ENCODE data around the gene ATP6AP1. TPM values are rescaled to one million over a fixed set of nuclear protein-coding genes. Genes with fewer than 3 reads are reported as not detected.
A peak's percentile ranks its signal among the peaks of the same experiment; 100 is the strongest.

Gene ATP6AP1
- total RNA-seq, 2 donors from 2014 or later, result 50.3 to 77.7 TPM

DNA sequence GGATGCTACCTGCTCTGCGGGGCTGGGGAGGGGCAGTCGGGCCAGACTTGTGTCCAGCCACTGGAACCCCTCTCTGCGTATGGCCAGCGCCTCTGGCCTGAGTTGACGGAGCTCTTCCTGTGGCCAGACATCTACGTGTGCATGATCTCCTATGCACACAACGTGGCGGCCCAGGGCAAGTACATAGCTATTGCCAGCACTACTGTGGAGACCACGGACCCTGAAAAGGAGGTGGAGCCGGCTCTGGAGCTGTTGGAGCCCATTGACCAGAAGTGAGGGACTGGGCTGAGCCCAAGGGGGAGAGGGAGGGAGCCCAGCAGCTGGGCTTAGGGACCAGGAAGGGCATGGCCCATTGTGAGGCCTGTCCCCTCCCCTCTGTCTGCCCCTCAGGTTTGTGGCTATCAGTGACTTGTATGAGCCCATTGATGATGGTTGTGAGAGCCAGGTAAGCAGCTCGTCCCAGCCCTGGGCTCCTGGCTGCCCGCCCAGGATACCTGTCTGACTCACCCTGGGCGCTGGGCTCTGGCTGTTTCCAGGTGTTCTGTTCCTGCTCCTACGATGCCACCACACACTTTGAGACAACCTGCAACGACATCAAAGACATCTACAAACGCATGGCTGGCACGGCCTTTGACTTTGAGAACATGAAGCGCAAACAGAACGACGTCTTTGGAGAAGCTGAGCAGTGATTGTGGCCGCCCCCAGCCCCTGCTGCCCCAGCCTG, 13.7 kb downstream of the ATP6AP1 start:
- Histone ChIP-seq H3K4me1 (peaks cover 0 to 26% of the 10 kb centered on the region in 2 donors), H3K36me3 (peaks cover 31% of the 10 kb centered on the region), H3K27ac (no peak overlapping the region)

DNA sequence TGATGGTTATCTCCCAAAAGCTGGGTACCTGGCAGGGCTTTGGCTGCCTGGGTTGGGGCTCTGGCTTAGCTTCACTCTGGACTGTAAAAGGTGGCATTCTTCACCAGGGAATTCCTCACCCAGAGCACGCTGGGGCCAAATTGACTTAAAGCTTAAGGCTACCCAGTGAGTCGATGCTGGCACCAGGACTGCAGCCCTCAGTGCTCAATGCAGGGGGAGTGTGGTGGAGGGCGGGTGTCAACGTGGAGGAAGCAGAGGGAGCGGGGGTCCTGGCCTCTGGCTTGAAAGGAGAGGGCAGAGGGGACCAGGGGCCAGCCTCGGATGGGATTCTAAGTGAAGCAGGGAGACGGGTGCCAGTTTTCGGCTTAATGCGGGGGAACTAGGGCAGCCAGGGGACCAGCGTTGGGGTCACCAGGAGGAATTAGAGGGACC, 15.0 kb downstream of the ATP6AP1 start:
- TF ChIP-seq, protein P1, sequence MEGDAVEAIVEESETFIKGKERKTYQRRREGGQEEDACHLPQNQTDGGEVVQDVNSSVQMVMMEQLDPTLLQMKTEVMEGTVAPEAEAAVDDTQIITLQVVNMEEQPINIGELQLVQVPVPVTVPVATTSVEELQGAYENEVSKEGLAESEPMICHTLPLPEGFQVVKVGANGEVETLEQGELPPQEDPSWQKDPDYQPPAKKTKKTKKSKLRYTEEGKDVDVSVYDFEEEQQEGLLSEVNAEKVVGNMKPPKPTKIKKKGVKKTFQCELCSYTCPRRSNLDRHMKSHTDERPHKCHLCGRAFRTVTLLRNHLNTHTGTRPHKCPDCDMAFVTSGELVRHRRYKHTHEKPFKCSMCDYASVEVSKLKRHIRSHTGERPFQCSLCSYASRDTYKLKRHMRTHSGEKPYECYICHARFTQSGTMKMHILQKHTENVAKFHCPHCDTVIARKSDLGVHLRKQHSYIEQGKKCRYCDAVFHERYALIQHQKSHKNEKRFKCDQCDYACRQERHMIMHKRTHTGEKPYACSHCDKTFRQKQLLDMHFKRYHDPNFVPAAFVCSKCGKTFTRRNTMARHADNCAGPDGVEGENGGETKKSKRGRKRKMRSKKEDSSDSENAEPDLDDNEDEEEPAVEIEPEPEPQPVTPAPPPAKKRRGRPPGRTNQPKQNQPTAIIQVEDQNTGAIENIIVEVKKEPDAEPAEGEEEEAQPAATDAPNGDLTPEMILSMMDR (IDR thresholded peaks at IDR 0.05), result no peak
- Histone ChIP-seq H3K4me3 (peak overlapping the region; percentile 24 to 49), H3K27ac (peak overlapping the region; percentile 89 to 91), H3K27me3 (no peaks in the 10 kb centered on the region), H3K9me3 (no peaks in the 10 kb centered on the region), H3K36me3 (peaks cover 32% of the 10 kb centered on the region), H3K4me1 (peaks cover 0 to 19% of the 10 kb centered on the region in 2 donors)
- no peak for DNase-seq (ENCODE audit: low spot score)

More for the DNA sequence above, 13.7 kb downstream of the ATP6AP1 start:
- DNase-seq (ENCODE audit: low spot score), result no peak
- Histone ChIP-seq H3K27me3 (no peaks in the 10 kb centered on the region), H3K4me3 (no peak overlapping the region), H3K9me3 (no peaks in the 10 kb centered on the region)
- TF ChIP-seq, protein P1 (IDR thresholded peaks at IDR 0.05), result no peak

DNA sequence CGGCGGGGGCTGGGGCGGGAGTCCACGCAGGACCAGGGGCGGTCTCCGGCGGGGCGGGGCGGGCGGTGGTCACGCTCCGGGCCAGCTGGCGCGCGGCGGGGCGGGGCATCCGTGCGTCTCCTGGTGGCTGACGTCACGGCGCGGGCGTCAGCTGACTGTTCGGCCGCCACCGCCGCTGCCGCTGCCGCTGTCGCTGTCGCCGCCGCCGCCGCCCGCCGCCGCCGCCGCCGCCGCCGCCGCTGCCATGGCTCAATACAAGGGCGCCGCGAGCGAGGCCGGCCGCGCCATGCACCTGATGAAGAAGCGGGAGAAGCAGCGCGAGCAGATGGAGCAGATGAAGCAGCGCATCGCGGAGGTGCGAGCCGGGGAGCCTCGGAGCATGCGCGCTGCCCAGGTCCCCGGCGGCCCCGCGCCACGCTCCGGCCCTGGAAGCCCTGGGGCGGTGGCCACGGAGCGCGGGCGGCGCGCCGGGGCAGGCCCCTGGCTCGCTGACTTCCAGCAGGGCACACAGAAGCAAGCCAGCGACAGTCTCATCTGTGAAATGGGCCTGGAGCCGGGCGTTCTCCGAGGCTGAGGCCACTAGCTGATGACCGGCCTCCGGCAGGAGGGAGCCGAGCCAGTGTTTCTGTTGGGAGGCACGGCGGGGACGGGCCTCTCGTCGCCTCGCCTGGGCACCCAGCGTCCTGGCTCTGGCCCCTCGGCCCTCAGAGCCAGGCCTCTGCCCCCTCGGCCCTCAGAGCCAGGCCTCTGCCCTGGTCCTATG, 15.7 kb downstream of the ATP6AP1 start, which contains the start of gene FAM50A:
Gene FAM50A, plus strand, starts transcription at position 150 of the 763 bp plus-strand sequence. Its CDS starts 95 bp downstream, at position 245.
- peaks cover 0 to 13% of the 10 kb centered on the region in 2 donors for H3K4me1 ChIP-seq
- H3K9me3 ChIP-seq, result no peaks in the 10 kb centered on the region
- DNase-seq (ENCODE audit: low spot score), result peak; percentile 78
- H3K27ac ChIP-seq, result peak within 1 kb of the TSS; percentile 89 to 91
- peaks cover 33% of the 10 kb centered on the region for H3K36me3 ChIP-seq
- H3K27me3 ChIP-seq, result no peaks in the 10 kb centered on the region
- peak within 1 kb of the TSS; percentile 49 to 51 for H3K4me3 ChIP-seq
- TF ChIP-seq, protein P1 (IDR thresholded peaks at IDR 0.05), result no peak

DNA sequence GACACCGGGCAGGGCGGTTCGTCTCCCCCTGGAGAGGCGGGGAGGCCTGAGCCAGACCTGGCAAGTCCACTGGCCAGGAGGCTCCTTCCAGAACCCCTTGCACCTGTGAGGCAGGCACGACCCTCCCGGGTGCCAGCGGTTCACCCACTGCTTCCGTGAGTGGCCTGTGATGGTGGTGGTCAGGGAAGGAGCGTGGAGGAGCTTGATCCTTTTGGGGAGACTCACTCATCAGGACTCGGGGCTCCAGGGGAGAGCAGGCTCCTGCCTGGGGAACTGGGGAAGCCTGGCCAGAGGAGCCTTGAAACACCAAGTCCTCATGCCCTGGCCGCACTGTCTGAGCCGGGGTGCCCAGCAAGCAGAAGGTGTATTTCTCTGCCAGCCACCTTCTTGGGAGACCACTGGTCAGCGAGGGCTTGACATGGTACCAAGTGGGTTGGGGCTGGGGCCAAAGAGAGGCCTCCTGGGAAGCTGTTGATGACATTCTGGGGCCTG, 16.3 kb downstream of the ATP6AP1 start:
- Histone ChIP-seq H3K4me1 (peaks cover 0 to 11% of the 10 kb centered on the region in 2 donors), H3K36me3 (peaks cover 33% of the 10 kb centered on the region), H3K4me3 (peak overlapping the region; percentile 49 to 51), H3K27ac (peak overlapping the region; percentile 75 to 91), H3K27me3 (no peaks in the 10 kb centered on the region), H3K9me3 (no peaks in the 10 kb centered on the region)
- TF ChIP-seq, protein P1 (IDR thresholded peaks at IDR 0.05), result no peak
- DNase-seq (ENCODE audit: low spot score), result no peak

DNA sequence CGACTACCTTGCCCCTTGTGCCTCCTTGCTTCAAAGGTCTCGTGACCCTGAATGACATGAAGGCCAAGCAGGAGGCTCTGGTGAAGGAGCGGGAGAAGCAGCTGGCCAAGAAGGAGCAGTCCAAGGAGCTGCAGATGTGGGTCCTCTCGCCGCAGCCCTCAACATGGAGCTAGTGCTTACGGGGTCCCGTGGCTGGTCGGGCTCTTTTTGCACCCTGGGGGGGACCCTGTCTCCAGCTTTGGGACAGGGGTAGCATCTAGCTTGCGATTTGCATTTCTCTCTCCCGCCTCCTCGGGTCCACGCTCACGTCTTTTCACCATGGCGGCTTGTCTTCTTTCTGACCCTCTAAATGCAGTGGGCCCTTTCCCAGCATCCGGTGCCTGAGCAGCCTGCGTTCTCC, 17.3 kb downstream of the ATP6AP1 start:
- Histone ChIP-seq H3K27ac (no peak overlapping the region), H3K4me3 (no peak overlapping the region), H3K36me3 (peaks cover 28% of the 10 kb centered on the region), H3K4me1 (peaks cover 0 to 11% of the 10 kb centered on the region in 2 donors), H3K27me3 (no peaks in the 10 kb centered on the region), H3K9me3 (no peaks in the 10 kb centered on the region)
- TF ChIP-seq, protein P1 (IDR thresholded peaks at IDR 0.05), result no peak
- DNase-seq (ENCODE audit: low spot score), result no peak
